HepG2 (cell line): ENCODE results near the gene ATP9B. TPM values are rescaled to one million over a fixed set of nuclear protein-coding genes. Genes with fewer than 3 reads are reported as not detected.

Experiments
- ATAC-seq: fragments of 200-7000 bp; cut with Tn5 transposase; 3 replicates; pipeline ENCODE4 v1.9.1; 2020; ENCODE audit warnings: mild to moderate bottlenecking, moderate library complexity
- BruUV-seq: library from RNA; stranded (reverse); fragments of 400-500 nt; replicated peaks from 2 replicates; lab custom pipeline; 2021; lab: Mats Ljungman, UMichigan
- CTCF ChIA-PET: fragments of 300-600 bp; formaldehyde crosslinking; extraction: SDS; loops from one replicate; lab custom pipeline; 2021; ENCODE audit warnings: low total read pairs, inconsistent platforms, low intra/inter-chr PET ratio; lab: Yijun Ruan, JAX
- POLR2A ChIA-PET: fragments of 350-600 bp; sonication (Branson Sonifier 250); formaldehyde crosslinking; loops from one replicate; lab custom pipeline; 2020; ENCODE audit warnings: antibody characterized with exemption, inconsistent platforms; lab: Yijun Ruan, JAX
- DNase-seq: peaks from one replicate; pipeline ENCODE4 v3.0.0-alpha.2; 2015; ENCODE audit warnings: low spot score
- FAIRE-seq: peaks from 3 replicates; lab custom pipeline; 2011; peaks lifted over from hg19 to GRCh38; lab: Jason Lieb, UNC
- H2AFZ ChIP-seq: one replicate; pipeline ENCODE4 v1.6.1; 2011; ENCODE audit warnings: low read length, inconsistent platforms
- H3K27ac ChIP-seq: fragments of 300-600 bp; 3 replicates; pipeline ENCODE4 v1.8.0; 2011; ENCODE audit warnings: mixed run types, mild to moderate bottlenecking, mixed read lengths, low read length, inconsistent platforms; ENCODE audit not compliant: insufficient read depth; ENCODE audit errors: extremely low read length
- H3K27me3 ChIP-seq, 2 experiments: fragments of 200-600 bp in 1 of 2; 2 replicates in 1 of 2; 3 replicates in 1 of 2; pipeline versions ENCODE4 v1.6.0 to v1.8.0; 2011; ENCODE audit warnings: low read length in 2 of 2, mild to moderate bottlenecking in 2 of 2, moderate library complexity in 2 of 2, inconsistent platforms in 1 of 2; ENCODE audit not compliant: insufficient read depth in 2 of 2, control insufficient read depth in 1 of 2
- H3K36me3 ChIP-seq, 2 experiments: fragments of 200-600 bp in 1 of 2; replicated peaks in 1 of 2; 2 replicates in 1 of 2; 3 replicates in 1 of 2; pipeline versions ENCODE4 v1.5.1 to v1.8.0; 2011; ENCODE audit warnings: low read length in 2 of 2, inconsistent platforms in 1 of 2; ENCODE audit not compliant: insufficient read depth in 2 of 2, control insufficient read depth in 1 of 2
- H3K4me1 ChIP-seq: 2 replicates; pipeline ENCODE4 v1.5.1; 2012; ENCODE audit warnings: low read length, inconsistent platforms; ENCODE audit not compliant: insufficient read depth
- H3K4me2 ChIP-seq: 2 replicates; pipeline ENCODE4 v1.6.0; 2011; ENCODE audit warnings: low read depth, low read length, inconsistent platforms
- H3K4me3 ChIP-seq, 3 experiments: fragments of 200-600 bp in 1 of 3; sonication (generic), shearing (Covaris generic) in 1 of 3; replicated peaks in 1 of 3; 2 replicates each; pipeline ENCODE4 v1.5.1; 2011 to 2016; ENCODE audit warnings: low read length in 3 of 3, inconsistent platforms in 2 of 3, low read depth in 2 of 3, mild to moderate bottlenecking in 2 of 3, control low read depth in 1 of 3, mixed read lengths in 1 of 3; ENCODE audit not compliant: insufficient read depth in 1 of 3
- H3K79me2 ChIP-seq: one replicate; pipeline ENCODE4 v1.6.1; 2011; ENCODE audit warnings: low read length, inconsistent platforms; ENCODE audit not compliant: insufficient read depth
- H3K9ac ChIP-seq: 2 replicates; pipeline ENCODE4 v1.6.0; 2011; ENCODE audit warnings: mild to moderate bottlenecking, low read depth, low read length, inconsistent platforms; ENCODE audit not compliant: insufficient read depth
- H3K9me3 ChIP-seq: 2 replicates; pipeline ENCODE4 v1.5.1; 2012; ENCODE audit warnings: mild to moderate bottlenecking, low read length
- H4K20me1 ChIP-seq: 2 replicates; pipeline ENCODE4 v1.6.0; 2011; ENCODE audit warnings: inconsistent platforms, mild to moderate bottlenecking, low read length, moderate library complexity; ENCODE audit not compliant: insufficient read depth
- CCDC6 ChIP-seq: sonication (generic); formaldehyde crosslinking; IDR thresholded peaks from 2 replicates; pipeline ENCODE4 v1.8.1; 2022; ENCODE audit warnings: mild to moderate bottlenecking, missing genetic modification reagents, moderate library complexity
- CREB1 ChIP-seq, 2 experiments: fragments of 450-650 bp in 1 of 2; IDR thresholded peaks; 2 replicates each; pipeline ENCODE4 v1.6.1; 2016 to 2017; ENCODE audit warnings: control low read depth in 1 of 2, mild to moderate bottlenecking in 1 of 2, missing compliant biosample characterization in 1 of 2, missing genetic modification characterization in 1 of 2
- DNMT1 ChIP-seq: sonication (generic); formaldehyde crosslinking; IDR thresholded peaks from 2 replicates; pipeline ENCODE4 v1.5.1; 2020; ENCODE audit warnings: mild to moderate bottlenecking, missing genetic modification reagents
- NFE2L1 ChIP-seq: sonication (generic); formaldehyde crosslinking; IDR thresholded peaks from 2 replicates; pipeline ENCODE4 v1.4.0; 2020; ENCODE audit warnings: missing genetic modification reagents, mild to moderate bottlenecking, borderline replicate concordance
- TP53 ChIP-seq: sonication (generic); formaldehyde crosslinking; conservative IDR thresholded peaks from 2 replicates; pipeline ENCODE4 v1.4.0; 2020; ENCODE audit warnings: missing genetic modification reagents
- ZNF747 ChIP-seq: sonication (generic); formaldehyde crosslinking; IDR thresholded peaks from 2 replicates; pipeline ENCODE4 v1.8.1; 2023; ENCODE audit warnings: missing genetic modification reagents, mild to moderate bottlenecking, borderline replicate concordance
- ZNF75D ChIP-seq: sonication (generic); formaldehyde crosslinking; IDR thresholded peaks from 2 replicates; pipeline ENCODE4 v1.8.1; 2023; ENCODE audit warnings: missing genetic modification reagents, mild to moderate bottlenecking, borderline replicate concordance
- WGBS: methylation state at CpG from one replicate; pipeline ENCODE4 v1.1.6; 2017; ENCODE audit warnings: low lambda C conversion rate; 5-methylcytosine and 5-hydroxymethylcytosine counted together
- in situ Hi-C: cut with HindIII; loops from 2 replicates; pipeline ENCODE4 v1.10.0; 2017; ENCODE audit warnings: low pct_unique_long_range_greater_than_20kb; ENCODE audit not compliant: extremely low pct_ligation_motif_present
- intact Hi-C: fragments of 100-400 bp; cut with micrococcal nuclease; formaldehyde crosslinking; loops from one replicate; pipeline ENCODE4 v1.10.0; 2022; ENCODE audit not compliant: unreplicated experiment
- polyA plus RNA-seq, 8 experiments: library from polyadenylated mRNA; depleted of rRNA in 3 of 8; stranded (reverse) in 7 of 8; unstranded in 1 of 8; fragments of >200 nt; fragmentation: Illumina TruSeq in 4 of 8; extraction: Trizol in 4 of 8; gene quantifications; 2 replicates each; pipeline versions ENCODE4 v1.2.1 to v1.2.3, GENCODE V29; 2011 to 2016; ENCODE audit warnings: low read depth in 4 of 8, missing spikeins in 1 of 8, mixed read lengths in 1 of 8; ENCODE audit not compliant: insufficient read depth in 1 of 8
- total RNA-seq, 5 experiments: library from RNA; depleted of rRNA; stranded (reverse); fragments of >200 nt; fragmentation: Illumina TruSeq; extraction: Trizol; gene quantifications; 2 replicates each; pipeline ENCODE4 v1.2.3, GENCODE V29; 2016; ENCODE audit warnings: low read depth in 1 of 5

Gene ATP9B
- total and polyA plus RNA-seq, 2 of the 13 experiments (the other 11 are each of a cell fraction or from before 2014, with no cell fraction given), result 10.8 to 11.3 TPM

DNA sequence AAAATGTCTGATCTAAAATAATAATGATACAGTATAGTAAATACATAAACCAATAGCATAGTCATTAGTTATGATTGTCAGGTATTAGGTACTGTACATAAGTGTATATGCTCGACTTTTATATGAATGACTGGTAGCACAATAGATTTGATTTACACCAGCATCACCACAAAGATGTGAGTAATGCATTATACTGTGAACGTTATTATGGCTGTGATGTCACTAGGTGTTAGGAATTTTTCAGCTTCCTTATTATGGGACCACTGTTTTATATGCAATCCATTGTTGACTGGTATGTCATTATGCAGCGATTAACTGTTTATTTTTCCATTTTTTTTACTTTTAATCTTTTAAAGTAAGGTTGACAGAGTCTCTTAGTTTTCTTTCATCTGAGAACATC lies 23.7 kb downstream of the ATP9B start:
- 92% methylated on average over 3 of the region's 3 CpGs for WGBS
- TF ChIP-seq TP53 (no peak), CREB1 (IDR thresholded peaks at IDR 0.05) (peak; percentile 58), CREB1 (CRISPR knock-in tag; IDR thresholded peaks at IDR 0.05) (no peak)
- TF ChIP-seq, all 625 proteins: peak for 1
- no peak overlapping the region for H3K4me2 ChIP-seq
- CTCF ChIA-PET, result no interaction called here
- no TSS peak for BruUV-seq
- in situ Hi-C loops, result no loop called here
- H2AFZ ChIP-seq, result no peak overlapping the region
- intact Hi-C loops, result no loop called here
- no peak for ATAC-seq
- H3K27ac ChIP-seq, result no peak overlapping the region
- H3K9me3 ChIP-seq, result no peaks in the 10 kb centered on the region
- H4K20me1 ChIP-seq, result peaks cover 2% of the 10 kb centered on the region; the same call in 1 of the 2 replicates
- peaks cover 50% of the 10 kb centered on the region for H3K79me2 ChIP-seq
- no peaks in the 10 kb centered on the region; a peak in 1 of 5 replicates for H3K27me3 ChIP-seq
- FAIRE-seq, result no peak
- no peak for DNase-seq
- H3K36me3 ChIP-seq, result no peaks in the 10 kb centered on the region
- peaks cover 28% of the 10 kb centered on the region for H3K4me1 ChIP-seq
- no peak overlapping the region for H3K9ac ChIP-seq
- no peak overlapping the region for H3K4me3 ChIP-seq
- POLR2A ChIA-PET, result no interaction called here

DNA sequence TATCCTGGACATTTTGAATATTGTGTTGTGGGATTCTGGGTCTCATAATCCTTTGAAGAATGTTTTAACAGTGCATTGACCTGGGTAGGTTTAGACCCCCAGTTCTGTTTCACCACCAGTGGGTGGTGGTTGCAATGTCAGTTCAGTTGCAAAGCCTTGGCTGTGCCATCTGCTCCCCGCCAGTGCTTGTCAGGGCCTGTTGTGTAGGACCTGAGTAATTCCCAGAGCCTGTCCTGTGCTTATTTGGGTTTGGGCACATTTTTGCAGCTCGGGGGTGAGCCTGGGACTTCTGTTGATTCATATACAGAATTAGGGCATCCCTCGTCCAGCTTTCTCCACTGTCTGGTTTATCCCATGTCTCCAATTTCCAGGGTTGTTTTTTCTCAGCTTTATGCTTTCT lies 24.8 kb downstream of the ATP9B start:
- in situ Hi-C loops (no loop called here), intact Hi-C loops (no loop called here)
- DNase-seq, result no peak
- TF ChIP-seq NFE2L1, result no peak
- no peak for TF ChIP-seq ZNF75D (CRISPR knock-in tag)
- no peak for TF ChIP-seq DNMT1 (CRISPR knock-in tag)
- TF ChIP-seq CCDC6, result no peak
- TF ChIP-seq ZNF747 (CRISPR knock-in tag), result no peak
- peaks cover 28% of the 10 kb centered on the region for H3K4me1 ChIP-seq
- H3K4me2 ChIP-seq, result no peak overlapping the region
- no peak overlapping the region for H2AFZ ChIP-seq
- ATAC-seq, result no peak
- no peak for FAIRE-seq
- H3K9ac ChIP-seq, result no peak overlapping the region
- no peaks in the 10 kb centered on the region; a peak in 1 of 5 replicates for H3K27me3 ChIP-seq
- CTCF ChIA-PET, result no interaction called here
- H3K36me3 ChIP-seq, result no peaks in the 10 kb centered on the region; a peak in 1 of 5 replicates
- H3K4me3 ChIP-seq, result no peak overlapping the region
- peaks cover 46% of the 10 kb centered on the region for H3K79me2 ChIP-seq
- peak overlapping the region; percentile 37 for H3K27ac ChIP-seq
- 75% methylated on average over 2 of the region's 3 CpGs for WGBS
- no peaks in the 10 kb centered on the region for H3K9me3 ChIP-seq
- POLR2A ChIA-PET, result no interaction called here
- no TSS peak for BruUV-seq
- H4K20me1 ChIP-seq, result peaks cover 2% of the 10 kb centered on the region; the same call in 1 of the 2 replicates
